Stimulated activated CD4-positive, alpha-beta T cell treated with anti-CD3 and anti-CD28 coated beads, TNF-alpha, amount 100 ng/mL, for 48 hours (primary cell): ENCODE results near the gene TIMM22.
"Not testable (repeated sequence)": the region's sequence is repeated elsewhere in the genome, so short reads cannot be mapped to it uniquely, and the experiment has no call there.

ENCODE experiments used
- DNase-seq, 3 donors: peaks; one replicate each; pipeline ENCODE4 v3.0.0-alpha.2; 2020; ENCODE audit warnings: low read depth in 3 of 3

TIMM22 gene

GRCh38 chr17:996554-997344 lies at the start of gene TIMM22:
TIMM22 (plus strand) TSS chr17:997129; CDS start chr17:997143, 14 bp downstream.
- peak; percentile 76 to 89 (median 88) for DNase-seq

DNA sequence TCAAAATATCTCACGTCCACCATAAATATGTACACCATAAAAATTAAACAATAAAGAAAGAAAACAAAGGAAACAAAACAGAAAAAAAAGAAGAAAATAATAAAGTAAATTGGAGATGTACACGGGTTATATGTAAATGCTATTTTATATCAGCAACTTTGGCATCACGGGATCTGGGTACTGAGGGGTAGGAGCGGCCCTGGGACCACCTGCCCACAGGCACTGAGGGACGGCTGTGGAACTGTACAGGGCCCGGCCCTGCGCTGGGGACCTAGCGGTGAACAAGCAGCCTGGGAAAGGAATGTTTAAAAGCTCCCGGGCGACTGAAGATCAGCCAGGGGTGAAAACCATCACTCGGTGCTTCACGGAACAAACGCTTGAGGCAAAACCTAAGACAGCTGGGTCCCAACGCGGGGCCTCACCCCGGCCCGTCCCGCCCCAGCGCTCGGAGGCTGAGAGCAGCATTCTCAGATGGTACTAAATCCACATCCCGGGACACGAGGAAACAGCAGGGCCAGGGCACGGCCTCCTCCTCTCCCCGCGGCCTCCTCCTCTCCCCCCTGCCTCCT lies 48.6 kb upstream of the TIMM22 start:
- DNase-seq, result no peak

GRCh38 chr17:949623-950303 lies 47.2 kb upstream of the TIMM22 start:
- DNase-seq, result no peak

DNA sequence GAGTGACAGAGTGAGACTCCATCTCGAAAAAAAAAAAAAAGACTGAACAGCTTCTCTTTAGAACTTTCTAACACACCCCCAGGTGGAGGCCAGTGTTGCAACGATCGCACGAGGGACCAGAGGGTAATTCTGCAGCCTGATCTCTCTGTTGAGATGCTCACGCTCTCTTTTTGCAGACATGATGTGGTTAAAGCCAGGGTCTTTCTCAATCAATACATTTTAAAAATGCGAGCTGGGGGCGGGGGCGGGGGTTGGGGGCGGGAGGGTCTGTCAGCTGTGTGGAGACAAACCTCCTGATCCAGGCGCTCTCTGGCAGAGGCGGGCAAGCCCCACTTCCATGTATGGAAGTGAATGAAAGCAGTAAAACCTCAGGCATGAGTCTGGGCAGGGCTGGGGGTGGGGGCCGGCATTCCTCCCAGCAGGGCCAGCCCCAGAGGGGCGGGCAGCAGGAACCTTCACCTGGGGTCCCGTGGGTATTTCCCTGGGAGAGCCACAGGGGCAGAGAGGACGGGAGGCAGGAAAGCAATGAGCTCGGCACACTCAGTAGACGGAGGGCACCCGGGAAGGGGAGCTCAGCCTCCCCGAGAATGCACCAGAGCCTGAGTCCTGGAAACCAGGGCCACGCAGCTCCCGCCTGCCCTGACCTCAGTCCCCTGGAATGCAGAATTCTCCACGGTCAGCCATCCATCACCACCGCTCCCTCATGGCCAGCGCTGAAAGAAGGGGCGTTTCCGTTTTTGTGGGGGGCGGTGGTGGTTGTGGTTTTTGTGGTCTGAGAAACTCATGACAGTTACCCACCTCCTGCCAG lies 45.4 kb upstream of the TIMM22 start:
- DNase-seq, result no peak

- not testable (repeated sequence) for DNase-seq
Observed at GRCh38 chr17:952592-952991, 44.3 kb upstream of the TIMM22 start.

DNA sequence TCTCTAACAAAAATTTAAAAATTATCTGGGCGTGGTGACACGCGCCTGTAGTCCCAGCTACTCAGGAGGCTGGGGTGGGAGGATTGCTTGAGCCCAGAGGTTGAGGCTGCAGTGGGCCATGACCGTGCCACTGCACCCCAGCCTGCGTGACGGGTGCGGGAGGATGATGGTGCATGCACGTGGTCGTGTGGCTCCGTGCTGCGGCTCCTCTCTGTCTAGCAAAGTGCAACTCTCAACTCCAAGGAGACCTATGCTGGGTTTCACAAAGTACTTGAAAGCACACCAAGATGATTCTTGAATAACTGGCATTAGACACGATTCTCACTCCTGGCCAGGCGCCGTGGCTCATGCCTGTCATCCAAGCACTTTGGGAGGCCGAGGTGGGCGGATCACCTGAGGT lies 43.2 kb upstream of the TIMM22 start:
- no peak for DNase-seq

GRCh38 chr17:954431-955164 lies 42.3 kb upstream of the TIMM22 start:
- no peak for DNase-seq

DNA sequence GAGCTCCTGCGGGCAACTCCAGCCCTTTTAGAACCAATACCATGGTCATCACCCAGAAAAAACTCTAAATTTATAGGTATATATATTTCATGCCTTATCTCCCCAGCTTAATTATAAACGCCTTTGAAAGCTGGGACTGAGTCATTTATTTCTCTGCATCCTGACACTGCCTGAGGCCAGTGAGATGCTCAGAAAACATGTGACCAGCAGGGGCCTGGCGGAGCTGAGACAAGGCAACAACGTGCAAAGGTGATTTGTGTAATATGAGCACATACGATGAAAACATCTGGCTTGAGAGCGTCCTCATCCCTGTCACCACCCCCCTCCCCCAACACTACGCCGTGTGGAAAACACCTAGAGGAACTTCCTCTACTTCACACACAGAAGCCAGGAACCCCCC lies 40.0 kb upstream of the TIMM22 start:
- DNase-seq, result no peak

- DNase-seq, result no peak
Observed at GRCh38 chr17:957856-958421, 39.0 kb upstream of the TIMM22 start.

DNA sequence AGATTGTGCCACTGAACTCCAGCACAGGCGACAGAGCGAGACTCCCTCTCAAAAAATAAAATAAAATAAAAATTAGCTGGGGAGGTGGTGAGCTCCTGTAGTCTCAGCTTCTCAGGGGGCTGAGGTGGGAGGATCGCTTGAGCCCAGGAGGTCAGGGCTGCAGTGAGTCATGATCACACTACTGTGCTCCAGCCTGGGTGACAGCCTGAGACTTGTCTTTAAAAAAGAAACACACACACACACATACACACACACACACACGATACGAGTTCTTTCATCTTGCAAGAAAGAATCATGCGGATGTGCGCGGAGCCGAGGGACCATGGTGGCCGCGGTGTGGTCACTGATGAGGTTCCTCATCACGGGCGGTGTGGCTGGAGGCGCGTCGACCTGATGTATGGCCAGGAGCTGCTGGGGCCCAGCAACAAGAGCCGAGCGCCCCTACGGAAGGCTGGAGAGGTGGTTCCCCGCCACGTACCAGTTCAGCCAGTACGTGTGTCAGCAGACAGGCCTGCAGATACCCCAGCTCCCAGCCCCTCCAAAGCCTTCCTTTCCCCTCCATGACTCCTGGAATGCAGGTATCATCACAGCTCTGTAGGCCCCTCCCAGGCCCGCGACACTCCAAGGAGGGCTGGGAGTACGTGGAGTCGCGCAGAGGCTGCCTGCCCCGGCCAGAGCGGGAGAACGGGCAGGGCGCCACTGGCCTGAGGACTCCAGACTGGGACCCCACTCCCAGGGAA lies 38.0 kb upstream of the TIMM22 start:
- no peak for DNase-seq

DNA sequence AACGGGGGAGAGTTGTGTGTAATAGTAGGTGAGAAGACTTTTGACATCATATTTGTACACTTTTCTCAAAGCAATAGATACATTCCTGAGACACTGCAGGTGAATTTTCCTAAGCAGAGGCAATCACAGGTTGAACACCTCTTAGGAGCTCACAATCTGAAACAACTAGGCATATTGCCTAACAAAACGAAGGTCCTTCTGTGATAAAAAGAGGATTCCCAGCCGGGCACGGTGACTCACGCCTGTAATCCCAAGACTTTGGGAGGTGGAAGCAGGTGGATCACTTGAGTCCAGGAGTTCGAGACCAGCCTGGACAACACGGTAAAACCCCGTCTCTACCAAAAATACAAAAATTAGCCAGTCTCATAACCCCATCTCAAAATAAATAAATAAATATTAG lies 34.8 kb upstream of the TIMM22 start:
- no peak for DNase-seq

GRCh38 chr17:962670-963069 lies 34.3 kb upstream of the TIMM22 start:
- no peak for DNase-seq

DNA sequence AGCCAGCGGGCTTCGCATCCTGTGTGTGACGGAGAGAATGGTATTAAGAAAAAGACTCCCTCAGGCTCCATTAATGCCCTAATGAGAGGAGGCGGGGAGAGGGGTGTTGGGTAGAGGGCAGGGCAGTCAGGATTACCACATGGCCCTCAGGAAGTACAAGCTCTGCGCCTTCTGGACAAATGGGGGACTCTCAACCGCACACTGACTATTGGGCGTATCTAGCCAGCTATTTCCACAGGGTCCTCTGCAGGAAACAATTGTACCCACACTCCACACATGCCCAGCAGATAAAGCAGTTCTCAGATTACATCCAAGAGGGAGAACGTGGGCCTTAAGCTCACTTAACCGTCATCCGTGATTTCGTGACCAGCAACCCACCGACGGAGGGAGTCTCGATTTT lies 32.1 kb upstream of the TIMM22 start:
- no peak for DNase-seq

DNA sequence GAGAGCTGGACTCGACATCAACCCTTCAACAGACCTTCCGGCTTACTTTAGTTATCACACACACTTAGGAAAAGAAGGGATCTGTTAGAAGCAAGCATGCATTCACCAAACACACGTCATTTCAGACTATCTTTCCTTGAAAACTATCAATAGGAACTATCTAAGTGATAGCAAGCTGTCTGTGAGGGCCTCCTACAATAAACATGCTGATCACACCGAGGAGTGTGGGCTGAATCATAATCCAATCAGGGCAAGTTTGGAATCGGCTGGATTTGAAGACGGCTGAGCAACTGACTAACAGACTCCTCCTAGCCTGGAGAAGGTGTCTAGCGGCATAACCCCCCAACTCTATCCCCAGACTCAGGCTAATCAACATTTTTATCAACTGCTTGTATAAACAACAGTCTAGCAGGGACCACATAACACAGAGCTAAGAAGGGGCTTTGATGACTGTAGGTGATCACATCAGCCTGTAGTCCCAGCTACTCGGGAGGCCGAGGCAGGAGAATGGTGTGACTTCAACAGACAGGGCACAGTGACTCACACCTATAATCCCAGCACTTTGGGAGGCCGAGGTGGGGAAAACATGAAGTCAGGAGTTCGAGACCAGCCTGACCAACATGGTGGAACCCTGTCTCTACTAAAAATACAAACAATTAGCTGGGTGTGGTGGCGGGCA lies 31.5 kb upstream of the TIMM22 start:
- DNase-seq, result no peak

GRCh38 chr17:967122-967521 lies 29.8 kb upstream of the TIMM22 start:
- no peak for DNase-seq

- DNase-seq, result no peak
Observed at GRCh38 chr17:968812-969730, 27.9 kb upstream of the TIMM22 start.

- DNase-seq, result no peak
Observed at GRCh38 chr17:969811-970355, 27.0 kb upstream of the TIMM22 start.

DNA sequence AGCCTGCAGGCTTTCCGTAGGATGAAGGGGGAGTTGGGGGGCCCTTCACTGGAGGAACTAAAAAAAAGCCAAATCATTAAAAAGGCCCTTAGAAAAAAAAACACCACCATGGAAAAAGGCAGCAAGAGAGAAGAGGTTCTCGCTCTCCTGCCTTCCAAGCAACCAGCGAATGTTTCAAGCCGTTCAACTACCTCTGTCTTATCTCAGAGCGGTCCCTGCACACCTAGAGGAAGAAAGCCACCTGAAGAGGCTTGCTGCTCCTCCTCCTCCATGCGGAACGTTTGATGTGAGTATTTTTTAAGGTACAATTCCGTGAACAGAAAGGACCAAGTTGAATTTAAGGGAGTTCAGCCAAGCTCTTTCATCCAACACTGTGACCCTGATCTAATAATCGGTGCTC lies 26.6 kb upstream of the TIMM22 start:
- DNase-seq, result no peak
